Endothelial cell of umbilical vein (primary cell): ENCODE results near the gene TRIM68. TPM values are rescaled to one million over a fixed set of nuclear protein-coding genes. Genes with fewer than 3 reads are reported as not detected.

ENCODE experiments used
- BruUV-seq: library from RNA; stranded (reverse); fragments of 400-500 nt; replicated peaks from 2 replicates; lab custom pipeline; 2021; lab: Mats Ljungman, UMichigan
- CTCF ChIA-PET: fragments of 300-600, 350-600 bp; sonication (Branson Sonifier 250); formaldehyde crosslinking; loops from one replicate; lab custom pipeline; 2021; ENCODE audit warnings: antibody characterized with exemption, inconsistent platforms; lab: Charles Lee
- POLR2A ChIA-PET: fragments of 300-600, 350-600 bp; sonication (Branson Sonifier 250); formaldehyde crosslinking; loops from one replicate; lab custom pipeline; 2021; ENCODE audit warnings: antibody characterized with exemption, inconsistent platforms; lab: Charles Lee
- DNase-seq: peaks from one replicate; pipeline ENCODE4 v3.0.0-alpha.2; 2011; ENCODE audit warnings: low read depth, low spot score
- FAIRE-seq: peaks from 2 replicates; lab custom pipeline; 2011; peaks lifted over from hg19 to GRCh38; lab: Jason Lieb, UNC
- H2AFZ ChIP-seq: 2 replicates; pipeline ENCODE4 v1.6.0; 2012; ENCODE audit warnings: low read depth, low read length, control low read depth, inconsistent platforms
- H3K27ac ChIP-seq: 2 replicates; pipeline ENCODE4 v1.5.1; 2011; ENCODE audit warnings: low read depth, mild to moderate bottlenecking, control low read depth, low read length, moderate library complexity; ENCODE audit not compliant: insufficient read depth
- H3K27me3 ChIP-seq, 2 experiments: 2 replicates each; pipeline versions ENCODE4 v1.6.0 to v1.6.1; 2011; ENCODE audit warnings: low read length in 2 of 2, mixed read lengths in 1 of 2; ENCODE audit not compliant: control insufficient read depth in 2 of 2, insufficient read depth in 2 of 2
- H3K36me3 ChIP-seq, 2 experiments: 2 replicates in 1 of 2; 3 replicates in 1 of 2; pipeline ENCODE4 v1.5.1; 2011; ENCODE audit warnings: low read length in 2 of 2, mild to moderate bottlenecking in 1 of 2, moderate library complexity in 1 of 2; ENCODE audit not compliant: control insufficient read depth in 2 of 2, insufficient read depth in 2 of 2; ENCODE audit errors: extremely low read depth in 1 of 2
- H3K4me1 ChIP-seq: 3 replicates; pipeline ENCODE4 v1.5.1; 2011; ENCODE audit warnings: mild to moderate bottlenecking, low read length; ENCODE audit not compliant: control insufficient read depth, insufficient read depth; ENCODE audit errors: extremely low read depth
- H3K4me2 ChIP-seq: 2 replicates; pipeline ENCODE4 v1.6.1; 2011; ENCODE audit warnings: low read length, control low read depth, mixed read lengths; ENCODE audit not compliant: insufficient read depth
- H3K4me3 ChIP-seq, 3 experiments: fragments of 200-600 bp in 1 of 3; sonication (generic), shearing (Covaris generic) in 1 of 3; replicated peaks in 1 of 3; 2 replicates each; pipeline ENCODE4 v1.5.1; 2011 to 2016; ENCODE audit warnings: control low read depth in 3 of 3, low read length in 3 of 3, mild to moderate bottlenecking in 2 of 3, inconsistent platforms in 1 of 3, low read depth in 1 of 3, moderate library complexity in 1 of 3; ENCODE audit not compliant: insufficient read depth in 1 of 3
- H3K79me2 ChIP-seq: 2 replicates; pipeline ENCODE4 v1.6.0; 2012; ENCODE audit warnings: low read length, inconsistent platforms; ENCODE audit not compliant: control insufficient read depth, insufficient read depth
- H3K9ac ChIP-seq: replicated peaks from 2 replicates; pipeline ENCODE3; 2011; ENCODE audit warnings: low read length, control low read depth; ENCODE audit not compliant: insufficient read depth; ENCODE audit errors: extremely low read depth
- H3K9me1 ChIP-seq: replicated peaks from 3 replicates; pipeline ENCODE4 v1.6.0; 2011; ENCODE audit warnings: mild to moderate bottlenecking, low read length; ENCODE audit not compliant: control insufficient read depth, insufficient read depth; ENCODE audit errors: extremely low read depth
- H3K9me3 ChIP-seq: replicated peaks from 2 replicates; pipeline ENCODE4 v1.5.1; 2012; ENCODE audit warnings: low read length, inconsistent platforms; ENCODE audit not compliant: control insufficient read depth, insufficient read depth
- H4K20me1 ChIP-seq: replicated peaks from 2 replicates; pipeline ENCODE3; 2011; ENCODE audit warnings: mild to moderate bottlenecking, low read length; ENCODE audit not compliant: control insufficient read depth, insufficient read depth; ENCODE audit errors: extremely low read depth
- EZH2 ChIP-seq: IDR thresholded peaks from 2 replicates; pipeline ENCODE4 v1.6.1; 2012; ENCODE audit warnings: borderline replicate concordance, low read depth, mild to moderate bottlenecking, moderate library complexity, low read length, inconsistent platforms; ENCODE audit not compliant: severe bottlenecking
- FOS ChIP-seq: IDR thresholded peaks from 2 replicates; pipeline ENCODE4 v1.6.1; 2011; ENCODE audit warnings: mild to moderate bottlenecking, low read length, moderate library complexity, borderline replicate concordance; ENCODE audit not compliant: insufficient read depth
- GATA2 ChIP-seq: IDR thresholded peaks from 2 replicates; pipeline ENCODE4 v1.7.0; 2011; ENCODE audit warnings: low read depth, mild to moderate bottlenecking, moderate library complexity, mixed read lengths, low read length; ENCODE audit not compliant: insufficient read length, insufficient read depth
- JUN ChIP-seq: IDR thresholded peaks from 2 replicates; pipeline ENCODE4 v1.6.1; 2011; ENCODE audit warnings: borderline replicate concordance, low read depth; ENCODE audit not compliant: insufficient read length, insufficient read depth
- MYC ChIP-seq: IDR thresholded peaks from one replicate; pipeline ENCODE4 v1.6.1; 2011; ENCODE audit warnings: mild to moderate bottlenecking, low read depth, low read length
- POLR2A ChIP-seq: IDR thresholded peaks from 2 replicates; pipeline ENCODE4 v1.6.1; 2012; ENCODE audit warnings: low read depth, mild to moderate bottlenecking, control low read depth, low read length
- POLR2AphosphoS5 ChIP-seq: IDR thresholded peaks from 2 replicates; pipeline ENCODE4 v1.6.1; 2012; ENCODE audit warnings: low read depth, mild to moderate bottlenecking, control low read depth, low read length, moderate library complexity; ENCODE audit not compliant: insufficient read depth
- dilution Hi-C: fragments of 300-500 bp; cut with MboI; formaldehyde crosslinking; loops from one replicate; pipeline ENCODE4 v1.15.0; 2019; ENCODE audit warnings: low sequenced_read_pairs; ENCODE audit not compliant: extremely low pct_ligation_motif_present
- intact Hi-C: fragments of 100-400 bp; cut with micrococcal nuclease; formaldehyde crosslinking; loops from one replicate; pipeline ENCODE4 v1.10.0; 2022
- polyA plus RNA-seq, 4 experiments: library from polyadenylated mRNA; depleted of rRNA in 3 of 4; stranded (reverse) in 3 of 4; unstranded in 1 of 4; fragments of >200 nt; gene quantifications; 2 replicates each; pipeline versions ENCODE4 v1.2.1 to v1.2.3, GENCODE V29; 2011 to 2012; ENCODE audit warnings: missing spikeins in 1 of 4
- total RNA-seq: library from RNA; stranded (reverse); gene quantifications from 2 replicates; pipeline ENCODE4 v1.2.3, GENCODE V29; 2021
- TF ChIP-seq, protein P1 (sequence below): IDR thresholded peaks from 2 replicates; pipeline ENCODE4 v1.6.1; 2011; ENCODE audit not compliant: insufficient read depth, insufficient read length
- TF ChIP-seq, protein P2 (sequence below), 2 donors: IDR thresholded peaks; 1 replicate in 1 of 2; 2 replicates in 1 of 2; pipeline ENCODE4 v1.5.1; 2011; ENCODE audit warnings: low read length in 2 of 2, mild to moderate bottlenecking in 2 of 2, moderate library complexity in 2 of 2, control low read depth in 1 of 2, inconsistent platforms in 1 of 2, low read depth in 1 of 2; ENCODE audit not compliant: insufficient read depth in 1 of 2; ENCODE audit errors: extremely low read depth in 1 of 2

The TRIM68 gene
- total and polyA plus RNA-seq, 2 donors (not counting 3 experiments of a cell fraction or from before 2014, with no cell fraction given) = 8.1 to 11.3 TPM

DNA sequence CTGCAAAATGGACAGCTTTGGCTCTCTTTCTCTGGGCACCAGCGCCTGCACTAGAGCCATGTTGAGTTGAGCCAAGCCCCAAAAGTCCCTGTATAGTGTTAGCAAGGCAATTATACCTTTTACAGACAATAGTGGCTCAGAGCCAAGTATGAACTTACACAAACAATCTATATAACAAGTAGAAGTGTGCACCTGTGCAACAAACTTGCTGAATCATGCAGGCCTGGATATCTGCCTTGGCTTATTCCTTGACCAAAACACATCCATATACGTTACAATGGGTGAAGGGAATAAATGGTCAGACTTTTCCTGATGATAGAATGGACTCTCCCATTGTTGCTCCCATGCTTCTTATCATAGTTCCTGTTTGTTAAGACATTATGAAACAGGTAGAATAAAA is 30.3 kb downstream of the TRIM68 start:
- Histone ChIP-seq H3K9me3 (no peaks in the 10 kb centered on the region), H3K79me2 (no peaks in the 10 kb centered on the region), H3K4me1 (no peaks in the 10 kb centered on the region), H2AFZ (no peak overlapping the region), H4K20me1 (no peaks in the 10 kb centered on the region), H3K9me1 (no peaks in the 10 kb centered on the region), H3K27me3 (no peaks in the 10 kb centered on the region), H3K4me3 (no peak overlapping the region), H3K36me3 (no peaks in the 10 kb centered on the region), H3K9ac (no peak overlapping the region), H3K27ac (no peak overlapping the region), H3K4me2 (no peak overlapping the region)
- CTCF ChIA-PET = no interaction called here
- TF ChIP-seq POLR2AphosphoS5 (no peak), MYC (no peak), POLR2A (no peak), GATA2 (no peak), JUN (no peak), FOS (no peak), EZH2 (no peak)
- TF ChIP-seq, protein P1, sequence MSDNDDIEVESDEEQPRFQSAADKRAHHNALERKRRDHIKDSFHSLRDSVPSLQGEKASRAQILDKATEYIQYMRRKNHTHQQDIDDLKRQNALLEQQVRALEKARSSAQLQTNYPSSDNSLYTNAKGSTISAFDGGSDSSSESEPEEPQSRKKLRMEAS = no peak
- TF ChIP-seq, protein P2, sequence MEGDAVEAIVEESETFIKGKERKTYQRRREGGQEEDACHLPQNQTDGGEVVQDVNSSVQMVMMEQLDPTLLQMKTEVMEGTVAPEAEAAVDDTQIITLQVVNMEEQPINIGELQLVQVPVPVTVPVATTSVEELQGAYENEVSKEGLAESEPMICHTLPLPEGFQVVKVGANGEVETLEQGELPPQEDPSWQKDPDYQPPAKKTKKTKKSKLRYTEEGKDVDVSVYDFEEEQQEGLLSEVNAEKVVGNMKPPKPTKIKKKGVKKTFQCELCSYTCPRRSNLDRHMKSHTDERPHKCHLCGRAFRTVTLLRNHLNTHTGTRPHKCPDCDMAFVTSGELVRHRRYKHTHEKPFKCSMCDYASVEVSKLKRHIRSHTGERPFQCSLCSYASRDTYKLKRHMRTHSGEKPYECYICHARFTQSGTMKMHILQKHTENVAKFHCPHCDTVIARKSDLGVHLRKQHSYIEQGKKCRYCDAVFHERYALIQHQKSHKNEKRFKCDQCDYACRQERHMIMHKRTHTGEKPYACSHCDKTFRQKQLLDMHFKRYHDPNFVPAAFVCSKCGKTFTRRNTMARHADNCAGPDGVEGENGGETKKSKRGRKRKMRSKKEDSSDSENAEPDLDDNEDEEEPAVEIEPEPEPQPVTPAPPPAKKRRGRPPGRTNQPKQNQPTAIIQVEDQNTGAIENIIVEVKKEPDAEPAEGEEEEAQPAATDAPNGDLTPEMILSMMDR (IDR thresholded peaks at IDR 0.05; ENCODE audit: extremely low read depth in 1 of 2, insufficient read depth in 1 of 2, low read depth in 1 of 2, low read length in 2 of 2) = no peak
- dilution Hi-C loops = no loop called here
- no peak for DNase-seq
- POLR2A ChIA-PET = no interaction called here
- intact Hi-C loops = no loop called here
- BruUV-seq = no TSS peak
- FAIRE-seq = no peak
